AG20443 (cell line): ENCODE results near the gene P2RX5.
"Not testable (repeated sequence)": the region's sequence is repeated elsewhere in the genome, so short reads cannot be mapped to it uniquely, and the experiment has no call there.

ENCODE experiments used
- DNase-seq: peaks from one replicate; pipeline ENCODE4 v3.0.0; 2012; ENCODE audit warnings: low spot score, mixed read lengths

The P2RX5 gene

DNA sequence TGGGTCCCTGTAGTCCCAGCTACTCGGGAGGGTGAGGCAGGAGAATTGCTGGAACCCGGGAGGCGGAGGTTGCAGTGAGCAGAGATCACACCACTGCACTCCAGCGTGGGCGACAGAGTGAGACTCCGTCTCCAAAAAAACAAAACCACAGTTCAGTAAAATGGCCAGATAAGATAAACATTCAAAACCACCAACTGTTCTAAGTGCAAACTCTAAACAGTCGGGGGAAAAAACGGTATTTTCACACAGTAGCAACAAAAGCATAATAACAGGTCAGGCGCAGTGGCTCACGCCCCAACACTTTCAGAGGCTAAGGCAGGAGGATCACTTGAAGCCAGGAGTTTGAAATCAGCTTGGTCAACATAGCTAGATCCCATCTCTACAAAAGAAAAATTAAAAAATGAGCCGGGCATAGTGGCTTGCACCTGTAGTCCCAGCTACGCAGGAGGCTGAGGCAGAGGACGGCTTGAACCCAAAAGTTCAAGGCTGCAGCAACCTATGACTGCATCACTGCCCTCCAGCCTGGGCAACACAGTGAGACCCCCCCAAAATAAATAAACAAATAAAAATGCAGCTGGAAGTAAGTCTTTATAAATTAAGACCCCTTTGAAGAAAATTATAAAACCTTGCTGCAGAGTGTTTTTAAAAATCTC is 17.0 kb upstream of the P2RX5 start:
- DNase-seq, result no peak

GRCh38 chr17:3710951-3711383 is 15.0 kb upstream of the P2RX5 start:
- DNase-seq, result no peak

DNA sequence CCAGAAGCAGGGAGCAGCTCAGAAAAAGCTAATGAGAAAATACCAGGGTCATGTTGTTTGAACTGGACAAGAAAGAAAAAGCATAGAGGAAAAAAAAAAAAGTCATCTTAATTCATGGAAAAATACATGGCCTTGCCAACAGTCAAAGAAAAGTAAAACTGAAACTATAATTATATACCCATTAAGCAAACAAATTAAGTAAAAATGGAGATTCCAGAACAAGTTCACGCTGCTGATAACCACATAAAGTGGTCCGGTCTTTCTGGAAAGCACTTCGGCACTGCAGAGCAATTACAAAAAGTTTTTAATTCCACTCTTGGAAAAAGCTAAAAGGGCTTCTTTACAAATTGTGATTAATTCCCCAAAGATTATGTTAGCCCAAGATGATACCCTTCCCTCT is 12.4 kb upstream of the P2RX5 start:
- DNase-seq, result no peak

- DNase-seq, result not testable (repeated sequence)
These were observed 9.7 kb upstream of the P2RX5 start for GRCh38 chr17:3705718-3705984.

DNA sequence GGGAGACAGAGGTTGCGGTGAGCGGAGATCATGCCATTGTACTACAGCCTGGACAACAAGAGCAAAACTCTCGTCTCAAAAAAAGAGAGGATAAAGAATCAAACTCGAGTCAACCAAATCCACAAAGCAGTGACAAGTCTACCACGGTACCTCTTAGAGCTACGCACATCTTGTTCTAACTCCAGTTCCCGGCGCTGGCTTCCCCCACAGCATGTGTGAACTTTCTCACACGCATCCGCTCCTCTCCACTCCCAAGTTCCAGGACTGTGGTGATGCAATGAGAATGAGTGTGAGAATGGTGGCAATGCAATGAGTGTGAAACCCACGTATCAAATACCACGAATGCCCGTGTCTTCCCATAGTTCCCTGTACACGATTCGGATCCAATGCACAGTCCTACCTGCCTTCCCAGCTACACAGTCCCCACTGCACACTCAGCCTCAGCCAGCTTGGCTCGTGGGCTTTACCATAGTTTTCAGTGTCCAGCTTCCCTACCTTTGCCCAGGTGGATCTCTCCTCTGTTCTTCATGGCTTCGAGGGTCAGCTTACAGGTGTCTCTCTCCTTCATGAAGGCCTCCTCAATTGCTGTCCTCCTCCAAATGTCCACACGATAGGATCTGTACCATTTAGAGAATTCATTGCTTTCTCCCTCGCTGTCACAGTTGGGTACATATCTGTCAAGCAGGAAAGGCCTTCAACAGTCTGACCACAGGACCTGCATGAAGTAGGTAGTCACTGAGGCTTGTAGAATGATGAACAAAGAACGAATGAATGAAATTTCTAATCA is 9.2 kb upstream of the P2RX5 start:
- DNase-seq, result no peak

GRCh38 chr17:3702041-3702539 is 6.1 kb upstream of the P2RX5 start:
- not testable (repeated sequence) for DNase-seq

DNA sequence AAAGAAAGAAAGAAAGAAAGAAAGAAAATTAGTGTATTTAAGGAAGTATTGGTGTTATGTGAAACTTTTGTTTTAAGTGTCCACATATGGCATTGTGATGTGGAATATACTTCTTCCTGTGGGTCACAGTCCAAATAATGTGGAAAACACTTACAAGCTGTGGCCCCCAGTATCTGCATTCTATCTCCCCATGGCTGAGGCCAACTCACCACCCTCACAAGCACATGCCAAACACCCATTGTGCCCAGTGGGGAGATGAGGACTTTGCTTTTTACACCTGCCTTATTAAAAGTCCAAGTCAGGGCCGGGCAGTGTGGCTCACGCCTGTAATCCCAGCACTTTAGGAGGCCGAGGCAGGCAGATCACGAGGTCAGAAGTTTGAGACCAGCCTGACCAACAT is 4.0 kb upstream of the P2RX5 start:
- no peak for DNase-seq

DNA sequence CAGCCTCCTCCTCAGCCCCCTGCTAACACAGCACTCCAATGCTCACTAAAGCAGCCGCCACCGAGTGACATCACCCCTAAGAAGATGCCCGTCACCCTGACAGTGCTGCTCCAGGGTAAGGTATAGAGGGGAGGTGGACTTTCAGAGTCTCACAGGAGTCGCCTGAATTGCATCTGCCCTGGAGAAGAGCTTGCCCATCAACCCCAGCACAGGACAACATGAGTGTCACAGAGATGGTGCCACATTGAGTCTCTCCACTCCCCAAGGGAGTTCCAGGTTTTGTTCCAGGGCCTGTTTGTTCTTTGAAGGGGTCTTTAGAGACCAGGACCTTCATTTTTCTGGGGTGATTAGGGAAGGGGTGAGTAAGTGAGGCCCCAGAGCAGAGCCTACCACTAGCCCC is 2.2 kb upstream of the P2RX5 start:
- no peak for DNase-seq

DNA sequence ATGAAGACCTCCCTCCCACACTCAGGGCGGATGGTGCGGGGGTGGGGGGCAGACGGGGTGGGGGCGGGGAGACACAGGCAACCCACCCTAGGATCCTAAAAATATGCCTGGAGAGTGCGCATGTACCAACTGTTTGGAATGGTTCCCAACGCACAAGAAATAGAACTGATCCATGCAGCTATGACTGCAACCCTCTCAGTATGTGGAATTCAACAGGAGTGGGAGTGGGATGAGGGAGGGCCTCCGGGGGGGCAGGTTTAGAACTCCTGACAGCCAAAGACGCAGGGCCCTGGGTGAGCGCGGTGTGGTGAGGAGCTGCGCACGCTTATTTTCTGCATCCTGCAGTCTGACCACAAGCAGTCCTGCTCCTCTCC is 1.1 kb upstream of the P2RX5 start:
- DNase-seq, result no peak

DNA sequence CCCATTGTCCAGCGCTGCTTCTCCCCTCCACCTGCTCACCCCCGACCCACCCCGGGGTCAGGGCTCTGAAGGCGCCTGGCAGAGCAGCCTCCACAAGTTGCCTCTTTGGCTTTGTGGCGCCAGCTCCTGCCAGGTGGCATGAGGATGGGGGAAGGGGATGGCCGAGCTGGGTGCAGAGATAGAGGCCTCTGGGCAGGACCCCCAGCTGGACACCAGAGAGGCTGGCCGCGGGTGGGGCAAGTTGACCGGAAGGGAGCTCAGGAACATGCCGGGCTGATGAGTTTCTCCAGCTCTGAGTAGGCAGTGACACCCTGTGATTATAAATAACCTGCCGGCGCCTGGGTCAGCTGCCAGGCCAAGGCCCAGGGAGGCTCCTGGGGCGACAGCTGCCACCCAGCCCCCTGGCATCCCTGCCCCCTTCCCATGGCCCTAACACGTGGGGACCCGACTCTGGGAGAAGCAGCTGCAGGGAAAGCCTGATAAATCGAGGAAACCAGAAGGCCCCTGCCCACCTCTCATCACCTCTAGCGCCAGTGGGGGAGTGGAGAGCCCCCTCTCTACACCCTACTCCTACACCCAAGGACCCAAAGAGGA is 729 bp downstream of the P2RX5 start:
- DNase-seq, result no peak

GRCh38 chr17:3693829-3694231 is 2.1 kb downstream of the P2RX5 start:
- no peak for DNase-seq

GRCh38 chr17:3693141-3693540 is 2.8 kb downstream of the P2RX5 start:
- DNase-seq, result no peak

DNA sequence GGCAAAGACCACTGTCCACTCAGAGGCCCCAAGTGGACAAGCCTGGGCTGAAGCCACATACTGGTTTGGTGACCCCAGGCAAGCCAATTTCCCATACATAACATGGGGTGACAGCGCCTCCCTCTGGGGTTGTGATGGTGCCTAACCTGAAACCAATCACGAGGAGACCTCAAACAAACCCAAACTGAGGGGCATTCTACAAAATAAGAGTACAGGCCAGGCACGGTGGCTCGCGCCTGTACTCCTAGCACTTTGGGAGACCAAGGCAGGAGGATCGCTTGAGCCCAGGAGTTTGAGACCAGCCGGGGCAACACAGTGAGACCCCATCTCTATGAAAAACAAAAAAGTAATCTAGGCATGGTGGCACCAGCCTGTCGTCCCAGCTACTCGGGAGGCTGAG is 3.6 kb downstream of the P2RX5 start:
- no peak for DNase-seq

DNA sequence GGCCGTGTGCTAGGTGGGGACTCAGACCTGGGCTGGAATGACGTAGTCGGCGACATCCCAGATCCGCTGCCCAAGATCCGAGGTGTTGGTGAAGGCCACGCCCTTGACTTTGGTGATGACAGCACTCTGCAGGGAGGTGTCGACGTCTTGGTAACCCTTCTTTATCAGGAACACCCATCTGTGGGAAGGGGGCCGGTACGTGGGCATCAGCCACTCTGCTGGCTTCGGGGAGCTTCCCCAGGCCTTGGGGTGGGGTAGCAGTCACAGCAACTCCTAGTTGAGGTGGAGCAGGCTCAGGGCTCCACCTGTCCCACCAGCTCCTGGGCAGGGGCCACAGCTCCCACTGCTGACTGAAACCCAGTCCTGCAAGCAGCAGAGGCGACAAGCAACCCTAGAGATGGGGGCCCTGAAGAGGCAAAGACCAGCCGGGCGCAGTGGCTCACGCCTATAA is 4.3 kb downstream of the P2RX5 start:
- DNase-seq, result no peak

GRCh38 chr17:3690094-3690715 is 5.8 kb downstream of the P2RX5 start:
- DNase-seq, result no peak

GRCh38 chr17:3689262-3690093 is 6.5 kb downstream of the P2RX5 start:
- DNase-seq, result no peak

- no peak for DNase-seq
These were observed 7.1 kb downstream of the P2RX5 start for GRCh38 chr17:3688852-3689261.

DNA sequence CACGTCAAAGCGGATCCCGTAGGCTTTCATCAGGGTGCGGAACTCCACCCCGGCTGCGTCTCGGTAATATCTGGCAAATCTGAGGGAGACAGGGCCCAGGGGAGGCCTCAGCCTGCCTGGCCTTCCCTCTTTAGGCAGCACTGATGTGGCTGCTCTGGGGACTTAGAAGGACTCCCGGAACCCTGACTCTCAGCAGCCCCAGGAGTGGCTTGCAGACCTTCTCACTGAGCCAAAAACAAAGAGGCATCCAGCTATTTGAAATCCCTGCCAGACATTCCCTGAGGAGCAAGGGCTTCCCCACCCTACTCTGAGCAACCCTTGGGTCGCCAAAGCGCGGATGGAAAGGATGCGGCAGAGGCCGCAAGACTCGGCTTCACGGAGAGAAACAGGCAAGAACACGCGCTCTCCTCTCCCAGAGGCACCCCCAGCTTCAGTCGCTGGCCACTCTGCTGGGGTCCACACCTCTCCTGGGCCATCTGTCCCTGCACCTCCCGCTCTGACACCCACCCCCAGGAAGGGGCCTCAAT is 7.9 kb downstream of the P2RX5 start:
- DNase-seq, result peak; percentile 43

DNA sequence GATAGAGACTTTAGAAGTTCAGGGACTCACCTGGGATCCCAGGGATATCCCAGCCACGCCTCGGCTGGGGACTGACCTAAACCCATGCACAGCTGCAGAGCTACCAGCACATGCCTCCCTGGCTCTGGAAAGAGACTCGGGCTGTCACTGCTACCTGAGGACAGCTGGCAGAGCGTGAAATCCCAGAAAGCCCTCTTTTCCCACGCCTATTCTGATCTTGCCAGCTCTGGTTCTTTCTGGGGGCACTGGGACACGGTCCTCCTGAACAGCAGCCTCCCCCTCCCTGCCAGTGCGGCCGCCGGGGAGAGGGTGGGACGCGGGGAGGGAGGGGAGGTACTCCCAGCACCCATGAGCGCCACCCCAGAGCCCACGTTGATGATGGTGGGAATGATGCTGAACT is 10.8 kb downstream of the P2RX5 start:
- DNase-seq, result no peak

- DNase-seq, result peak; percentile 86
These were observed 12.9 kb downstream of the P2RX5 start for GRCh38 chr17:3683054-3683511.

DNA sequence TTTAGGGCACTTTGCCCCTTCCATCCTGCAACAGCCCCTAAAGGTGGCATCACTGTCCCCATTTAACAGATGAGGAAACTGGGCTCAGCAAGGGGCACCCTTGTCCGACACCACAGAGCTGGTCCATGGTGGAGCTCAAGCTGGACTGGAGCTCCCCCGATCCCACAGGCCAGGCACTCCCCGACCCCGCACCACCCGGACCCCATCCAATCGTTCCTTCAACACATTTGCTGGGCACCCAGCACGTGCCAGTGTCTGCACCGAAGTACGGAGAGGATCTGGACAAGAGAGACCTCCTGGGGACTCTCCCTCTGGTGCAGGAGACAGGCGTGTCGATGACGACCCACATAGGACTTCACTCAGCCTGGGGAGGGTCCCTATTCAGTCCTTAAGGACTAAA is 13.9 kb downstream of the P2RX5 start:
- no peak for DNase-seq

DNA sequence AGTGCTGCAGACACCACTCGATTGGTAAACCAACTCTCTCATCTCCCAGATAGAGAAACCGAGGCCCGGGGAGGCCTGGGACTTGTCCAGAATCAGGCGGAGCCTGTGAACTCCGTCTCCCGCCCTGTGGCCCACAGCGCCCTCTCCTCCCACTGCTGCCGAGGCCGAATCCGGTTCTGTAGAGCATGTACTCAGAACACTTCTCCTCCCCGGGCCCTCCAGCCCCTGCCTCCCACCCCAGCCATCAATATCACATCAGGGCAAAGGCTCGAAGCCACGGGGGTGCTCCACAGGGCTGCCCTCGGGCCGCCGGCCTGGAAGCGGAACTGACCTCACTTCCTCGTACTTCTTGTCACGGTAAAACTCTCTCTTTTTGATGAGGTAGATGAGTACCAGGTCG is 14.4 kb downstream of the P2RX5 start:
- no peak for DNase-seq
